ENCODE data around the gene CHTF18.

GRCh38 chr16:793414-793813, 5.0 kb downstream of the CHTF18 start:
- no peak for TF ChIP-seq CTCF (IDR thresholded peaks at IDR 0.05 in 8 of 11, conservative IDR thresholded peaks at IDR 0.05 in 3 of 11)
- TF ChIP-seq POLR2A (IDR thresholded peaks at IDR 0.05) = no peak
